IMR-90 (cell line): ENCODE data around the gene PEX6. TPM values are rescaled to one million over a fixed set of nuclear protein-coding genes. Genes with fewer than 3 reads are reported as not detected.
A peak's percentile ranks its signal among the peaks of the same experiment; 100 is the strongest.

Source experiments
- ATAC-seq: fragments of 200-7000 bp; cut with Tn5 transposase; 2 replicates; pipeline ENCODE4 v1.9.1; 2020; ENCODE audit warnings: low read depth, mild to moderate bottlenecking, moderate library complexity
- BruUV-seq: library from RNA; stranded (reverse); fragments of 400-500 nt; replicated peaks from 2 replicates; lab custom pipeline; 2021; lab: Mats Ljungman, UMichigan
- CTCF ChIA-PET: fragments of 300-600 bp; formaldehyde crosslinking; extraction: SDS; loops from one replicate; lab custom pipeline; 2021; ENCODE audit warnings: antibody characterized with exemption; lab: Yijun Ruan, JAX
- POLR2A ChIA-PET: fragments of 300-600 bp; sonication (Branson Sonifier 250); formaldehyde crosslinking; loops from one replicate; lab custom pipeline; 2022; ENCODE audit warnings: antibody characterized with exemption; ENCODE audit not compliant: unreplicated experiment; lab: Charles Lee
- DNase-seq: peaks from one replicate; pipeline ENCODE4 v3.0.0; 2013
- H2AFZ ChIP-seq: replicated peaks from 2 replicates; pipeline ENCODE3; 2013; ENCODE audit warnings: low read length, mild to moderate bottlenecking; ENCODE audit not compliant: poor library complexity
- H2AK5ac ChIP-seq: 2 replicates; pipeline ENCODE4 v1.6.1; 2013; ENCODE audit warnings: low read depth, low read length, inconsistent platforms
- H2AK9ac ChIP-seq: replicated peaks from 2 replicates; pipeline ENCODE3; 2013; ENCODE audit warnings: mild to moderate bottlenecking, low read depth, low read length, moderate library complexity; ENCODE audit not compliant: poor library complexity
- H2BK120ac ChIP-seq: 2 replicates; pipeline ENCODE4 v1.6.1; 2013; ENCODE audit warnings: low read depth, low read length, inconsistent platforms
- H2BK15ac ChIP-seq: 3 replicates; pipeline ENCODE4 v1.6.1; 2013; ENCODE audit warnings: low read depth, low read length, inconsistent platforms
- H2BK20ac ChIP-seq: 2 replicates; pipeline ENCODE4 v1.6.1; 2013; ENCODE audit warnings: low read depth, mild to moderate bottlenecking, inconsistent platforms, low read length, moderate library complexity
- H2BK5ac ChIP-seq: 2 replicates; pipeline ENCODE4 v1.6.1; 2013; ENCODE audit warnings: mild to moderate bottlenecking, low read depth, low read length, inconsistent platforms; ENCODE audit not compliant: poor library complexity, severe bottlenecking
- H3K14ac ChIP-seq: replicated peaks from 2 replicates; pipeline ENCODE4 v1.6.1; 2013; ENCODE audit warnings: low read depth, low read length, inconsistent platforms
- H3K18ac ChIP-seq: 2 replicates; pipeline ENCODE4 v1.6.1; 2013; ENCODE audit warnings: low read depth, low read length, control low read depth
- H3K23ac ChIP-seq: 2 replicates; pipeline ENCODE4 v1.6.1; 2013; ENCODE audit warnings: low read depth, low read length, inconsistent platforms
- H3K27ac ChIP-seq: 2 replicates; pipeline ENCODE4 v1.5.1; 2013; ENCODE audit warnings: mild to moderate bottlenecking, control low read depth, low read length; ENCODE audit not compliant: insufficient read depth
- H3K27me3 ChIP-seq: 2 replicates; pipeline ENCODE4 v1.6.1; 2013; ENCODE audit warnings: low read length; ENCODE audit not compliant: control insufficient read depth, insufficient read depth
- H3K36me3 ChIP-seq: 2 replicates; pipeline ENCODE4 v1.6.1; 2013; ENCODE audit warnings: low read length, mixed read lengths; ENCODE audit not compliant: control insufficient read depth, insufficient read depth
- H3K4ac ChIP-seq: 2 replicates; pipeline ENCODE4 v1.6.1; 2013; ENCODE audit warnings: low read depth, low read length, inconsistent platforms
- H3K4me1 ChIP-seq: 2 replicates; pipeline ENCODE4 v1.6.1; 2013; ENCODE audit warnings: low read length, mixed read lengths; ENCODE audit not compliant: control insufficient read depth, insufficient read depth
- H3K4me2 ChIP-seq: 2 replicates; pipeline ENCODE4 v1.6.1; 2013; ENCODE audit warnings: low read depth, mild to moderate bottlenecking, control low read depth, low read length, moderate library complexity
- H3K4me3 ChIP-seq: 2 replicates; pipeline ENCODE4 v1.5.1; 2013; ENCODE audit warnings: low read depth, mild to moderate bottlenecking, control low read depth, low read length, moderate library complexity; ENCODE audit not compliant: insufficient read depth
- H3K56ac ChIP-seq: 2 replicates; pipeline ENCODE4 v1.6.1; 2013; ENCODE audit warnings: low read length, inconsistent platforms; ENCODE audit not compliant: insufficient read depth; ENCODE audit errors: extremely low read depth
- H3K79me1 ChIP-seq, 2 experiments: 2 replicates each; pipeline ENCODE4 v1.6.1; 2013; ENCODE audit warnings: low read length in 2 of 2, inconsistent platforms in 1 of 2, low read depth in 1 of 2
- H3K9ac ChIP-seq: 2 replicates; pipeline ENCODE4 v1.6.1; 2013; ENCODE audit warnings: low read depth, low read length, control low read depth
- H3K9me1 ChIP-seq: 2 replicates; pipeline ENCODE4 v1.6.1; 2013; ENCODE audit warnings: low read length, inconsistent platforms; ENCODE audit not compliant: insufficient read depth
- H3K9me3 ChIP-seq: 2 replicates; pipeline ENCODE4 v1.6.1; 2013; ENCODE audit warnings: low read length; ENCODE audit not compliant: control insufficient read depth, insufficient read depth
- H4K20me1 ChIP-seq: 2 replicates; pipeline ENCODE4 v1.6.1; 2013; ENCODE audit warnings: low read length, inconsistent platforms; ENCODE audit not compliant: insufficient read depth
- H4K5ac ChIP-seq: 2 replicates; pipeline ENCODE4 v1.6.1; 2013; ENCODE audit warnings: mild to moderate bottlenecking, low read depth, low read length, control low read depth
- H4K8ac ChIP-seq, 2 experiments: 2 replicates each; pipeline ENCODE4 v1.6.1; 2013; ENCODE audit warnings: low read depth in 2 of 2, low read length in 2 of 2, control low read depth in 1 of 2, inconsistent platforms in 1 of 2
- H4K91ac ChIP-seq: 2 replicates; pipeline ENCODE4 v1.6.1; 2013; ENCODE audit warnings: low read depth, low read length, inconsistent platforms; ENCODE audit not compliant: insufficient read depth
- ELK1 ChIP-seq: fragments of 150-350 bp; IDR thresholded peaks from 2 replicates; pipeline ENCODE4 v1.6.1; 2016; ENCODE audit warnings: low read depth, mild to moderate bottlenecking, low read length, moderate library complexity, borderline replicate concordance
- MAZ ChIP-seq: IDR thresholded peaks from 2 replicates; pipeline ENCODE4 v1.6.1; 2012; ENCODE audit warnings: low read depth, mild to moderate bottlenecking, low read length, improper control_type of control experiment, moderate library complexity, borderline replicate concordance
- SMC3 ChIP-seq: fragments of 150-350 bp; IDR thresholded peaks from 2 replicates; pipeline ENCODE4 v1.6.1; 2016; ENCODE audit warnings: low read depth, mild to moderate bottlenecking, antibody characterized with exemption, low read length, moderate library complexity
- USF2 ChIP-seq: fragments of 150-350 bp; IDR thresholded peaks from 2 replicates; pipeline ENCODE4 v1.6.1; 2017; ENCODE audit warnings: mild to moderate bottlenecking, antibody characterized with exemption, low read length, low read depth
- WGBS, 2 experiments: methylation state at CpG; one replicate each; pipeline versions ENCODE4 v1.1.5 to v1.1.7; 2013; ENCODE audit warnings: missing lambda C conversion rate in 2 of 2; ENCODE audit not compliant: insufficient read length in 1 of 2; ENCODE audit errors: extremely low coverage in 2 of 2; 5-methylcytosine and 5-hydroxymethylcytosine counted together
- dilution Hi-C: fragments of 300-500 bp; cut with HindIII; formaldehyde crosslinking; loops from one replicate; pipeline ENCODE4 v1.14.3; 2018; ENCODE audit warnings: low sequenced_read_pairs; ENCODE audit not compliant: unreplicated experiment
- in situ Hi-C: fragments of 300-500 bp; cut with MboI; formaldehyde crosslinking; loops from 3 replicates; pipeline ENCODE4 v1.14.3; 2019; ENCODE audit warnings: low sequenced_read_pairs, inconsistent platforms, mixed read lengths
- intact Hi-C: fragments of 100-400 bp; cut with micrococcal nuclease; formaldehyde crosslinking; loops from 2 replicates; pipeline ENCODE4 v1.10.0; 2022
- polyA plus RNA-seq, 3 experiments: library from polyadenylated mRNA; depleted of rRNA; stranded (reverse); fragments of >200 nt; gene quantifications; 2 replicates each; pipeline ENCODE4 v1.2.3, GENCODE V29; 2012; ENCODE audit warnings: low replicate concordance in 1 of 3
- total RNA-seq: library from RNA; depleted of rRNA; stranded (reverse); fragments of >200 nt; gene quantifications from 2 replicates; pipeline ENCODE4 v1.2.3, GENCODE V29; 2012

Gene PEX6
- total and polyA plus RNA-seq, 2 of the 4 experiments (the other 2 are of a cell fraction): 10.4 to 10.6 TPM

GRCh38 chr6:42971746-42972327 is 7.1 kb downstream of the PEX6 start:
- no peak overlapping the region for H2AFZ ChIP-seq
- peaks cover 9% of the 10 kb centered on the region; the same call in 1 of the 2 replicates for H4K20me1 ChIP-seq
- intact Hi-C loops: no loop called here
- H3K36me3 ChIP-seq: peaks cover 25% of the 10 kb centered on the region
- H3K9me3 ChIP-seq: no peaks in the 10 kb centered on the region
- no peak overlapping the region for H3K4me2 ChIP-seq
- H2BK5ac ChIP-seq: no peak overlapping the region
- in situ Hi-C loops: no loop called here
- 0 out of 3 replicates have a peak overlapping the region, but pooled peaks have one; percentile 21 for H2BK15ac ChIP-seq
- H4K91ac ChIP-seq: 0 out of 2 replicates have a peak overlapping the region, but pooled peaks have one; percentile 6
- H2AK5ac ChIP-seq: peak overlapping the region; percentile 15; the same call in 1 of the 2 replicates
- ChIA-PET CTCF (interaction anchor here (1.0 kb wide), 1 partner anchor 39 kb away, joined by 3 read pairs; no protein-coding TSS in a partner anchor), POLR2A (no interaction called here)
- 95% methylated on average over 3 of the region's 3 CpGs; no CpG with 5 or more reads in 1 of the 2 experiments for WGBS, 2 experiments
- H3K23ac ChIP-seq: no peak overlapping the region
- H3K9me1 ChIP-seq: peaks cover 29% of the 10 kb centered on the region
- H3K14ac ChIP-seq: no peak overlapping the region
- no peak overlapping the region for H3K27ac ChIP-seq
- ATAC-seq (peak; percentile 7; the same call in 1 of the 2 replicates), DNase-seq (no peak)
- no peak overlapping the region for H3K9ac ChIP-seq
- TF ChIP-seq ELK1: no peak
- no peak for TF ChIP-seq SMC3
- no peak for TF ChIP-seq MAZ
- TF ChIP-seq USF2: no peak
- H4K5ac ChIP-seq: no peak overlapping the region
- no peak overlapping the region for H3K4me3 ChIP-seq
- no peak overlapping the region for H3K18ac ChIP-seq
- H3K79me1 ChIP-seq: peaks cover 12 to 44% of the 10 kb centered on the region in 2 experiments
- peak overlapping the region; percentile 20 for H2AK9ac ChIP-seq
- dilution Hi-C loops: no loop called here
- no peak overlapping the region for H4K8ac ChIP-seq
- BruUV-seq: no TSS peak
- H2BK120ac ChIP-seq: no peak overlapping the region
- peak overlapping the region; percentile 52; the same call in 1 of the 2 replicates for H2BK20ac ChIP-seq
- H3K56ac ChIP-seq: no peak overlapping the region
- no peaks in the 10 kb centered on the region for H3K27me3 ChIP-seq
- H3K4me1 ChIP-seq: peaks cover 10% of the 10 kb centered on the region
- H3K4ac ChIP-seq: no peak overlapping the region
